Neural crest cell (in vitro differentiated cells): ENCODE data around the gene JARID2. TPM values are rescaled to one million over a fixed set of nuclear protein-coding genes. Genes with fewer than 3 reads are reported as not detected.

ENCODE experiments used
- DNase-seq: peaks from one replicate; pipeline ENCODE4 v3.0.0; 2021; ENCODE audit warnings: low read depth, mixed read lengths, low spot score
- H3K27ac Mint-ChIP-seq: one replicate; pipeline ENCODE4 v1.8.0; 2021; ENCODE audit warnings: mild to moderate bottlenecking, mixed read lengths; ENCODE audit not compliant: unreplicated experiment
- H3K27me3 Mint-ChIP-seq: 2 replicates; pipeline ENCODE4 v1.8.0; 2021; ENCODE audit warnings: low read depth, mild to moderate bottlenecking, mixed read lengths
- H3K36me3 Mint-ChIP-seq: 2 replicates; pipeline ENCODE4 v1.8.0; 2021; ENCODE audit warnings: low read depth, mild to moderate bottlenecking, mixed read lengths
- H3K4me1 Mint-ChIP-seq: 2 replicates; pipeline ENCODE4 v1.8.0; 2021; ENCODE audit warnings: mixed read lengths
- H3K4me3 Mint-ChIP-seq: one replicate; pipeline ENCODE4 v1.8.0; 2021; ENCODE audit warnings: mild to moderate bottlenecking, mixed read lengths
- H3K9me3 Mint-ChIP-seq: 2 replicates; pipeline ENCODE4 v1.8.0; 2021; ENCODE audit warnings: mixed read lengths
- long read RNA-seq: library from polyadenylated mRNA; unstranded; transcript quantifications from one replicate; pipeline ENCODE4 v2.0.0, GENCODE V29; 2020
- total RNA-seq: library from RNA; stranded (reverse); gene quantifications from 2 replicates; pipeline ENCODE4 v1.2.1, GENCODE V29; 2021
- TF ChIP-seq, protein P1 (sequence below): fragments of 200-600 bp; sonication (generic); conservative IDR thresholded peaks from 2 replicates; pipeline ENCODE4 v1.5.0; 2021; ENCODE audit warnings: antibody characterized with exemption, mild to moderate bottlenecking

The JARID2 gene
- 33.9 and 34.5 TPM in 2 replicates for total RNA-seq
- long read RNA-seq, partial matches to known transcripts = 21 of 22 reads
- long read RNA-seq, other reads (novel, unspliced or antisense) = 1 of 22 reads

DNA sequence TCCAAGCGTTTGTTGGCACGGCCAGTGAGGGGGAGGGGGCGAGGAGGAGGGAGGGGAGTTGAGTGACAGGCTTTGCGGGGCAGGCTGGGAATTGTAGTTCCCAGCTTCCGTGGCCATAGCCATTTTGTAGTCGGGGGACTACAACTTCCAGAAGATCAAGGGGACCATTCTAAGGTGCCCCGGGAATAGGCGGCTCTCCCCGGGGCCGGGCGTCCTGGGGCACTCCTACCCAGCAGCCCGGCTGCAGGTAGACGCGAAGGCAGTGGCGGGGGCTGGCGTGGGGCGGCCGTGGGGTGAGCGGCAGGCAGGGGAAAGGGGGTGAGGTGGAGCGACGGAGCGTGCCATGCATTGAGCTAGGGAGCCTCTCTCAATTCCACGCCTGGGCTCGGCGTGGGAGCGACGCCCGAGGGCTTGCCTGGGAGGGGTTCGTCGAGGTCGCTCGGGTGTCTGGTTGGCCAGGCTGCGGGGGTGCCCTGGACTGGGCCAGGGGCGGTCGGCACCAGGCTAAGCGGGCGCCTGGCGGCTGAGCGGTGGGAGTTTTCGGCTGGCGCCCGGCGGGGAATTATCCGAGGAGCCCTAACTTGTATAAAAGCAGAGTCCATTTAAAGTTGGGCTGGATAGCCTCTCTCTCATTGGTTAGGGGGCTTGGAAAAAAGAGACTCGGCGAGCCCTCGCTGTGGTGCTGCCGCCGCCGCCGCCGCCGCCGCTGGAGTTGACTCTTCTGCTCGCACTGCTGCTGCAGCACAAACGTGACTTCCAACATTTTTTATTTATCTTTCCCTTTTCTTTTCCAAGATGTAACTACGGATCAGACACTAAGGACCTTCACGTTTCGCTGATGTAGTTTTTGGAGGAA lies at the start of gene JARID2:
Gene JARID2 (plus strand): TSS at position 709 of the 856 bp plus-strand sequence. CDS start 471 bp downstream, outside the sequence.
- TF ChIP-seq, protein P1, sequence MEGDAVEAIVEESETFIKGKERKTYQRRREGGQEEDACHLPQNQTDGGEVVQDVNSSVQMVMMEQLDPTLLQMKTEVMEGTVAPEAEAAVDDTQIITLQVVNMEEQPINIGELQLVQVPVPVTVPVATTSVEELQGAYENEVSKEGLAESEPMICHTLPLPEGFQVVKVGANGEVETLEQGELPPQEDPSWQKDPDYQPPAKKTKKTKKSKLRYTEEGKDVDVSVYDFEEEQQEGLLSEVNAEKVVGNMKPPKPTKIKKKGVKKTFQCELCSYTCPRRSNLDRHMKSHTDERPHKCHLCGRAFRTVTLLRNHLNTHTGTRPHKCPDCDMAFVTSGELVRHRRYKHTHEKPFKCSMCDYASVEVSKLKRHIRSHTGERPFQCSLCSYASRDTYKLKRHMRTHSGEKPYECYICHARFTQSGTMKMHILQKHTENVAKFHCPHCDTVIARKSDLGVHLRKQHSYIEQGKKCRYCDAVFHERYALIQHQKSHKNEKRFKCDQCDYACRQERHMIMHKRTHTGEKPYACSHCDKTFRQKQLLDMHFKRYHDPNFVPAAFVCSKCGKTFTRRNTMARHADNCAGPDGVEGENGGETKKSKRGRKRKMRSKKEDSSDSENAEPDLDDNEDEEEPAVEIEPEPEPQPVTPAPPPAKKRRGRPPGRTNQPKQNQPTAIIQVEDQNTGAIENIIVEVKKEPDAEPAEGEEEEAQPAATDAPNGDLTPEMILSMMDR = no peak
- peaks cover 6% of the 10 kb centered on the region for H3K27me3 Mint-ChIP-seq
- DNase-seq = peak; percentile 96
- peak within 1 kb of the TSS; percentile 94 for H3K27ac Mint-ChIP-seq
- H3K36me3 Mint-ChIP-seq = no peaks in the 10 kb centered on the region
- peaks cover 44% of the 10 kb centered on the region for H3K4me1 Mint-ChIP-seq
- no peaks in the 10 kb centered on the region for H3K9me3 Mint-ChIP-seq
- H3K4me3 Mint-ChIP-seq = peak within 1 kb of the TSS; percentile 100

DNA sequence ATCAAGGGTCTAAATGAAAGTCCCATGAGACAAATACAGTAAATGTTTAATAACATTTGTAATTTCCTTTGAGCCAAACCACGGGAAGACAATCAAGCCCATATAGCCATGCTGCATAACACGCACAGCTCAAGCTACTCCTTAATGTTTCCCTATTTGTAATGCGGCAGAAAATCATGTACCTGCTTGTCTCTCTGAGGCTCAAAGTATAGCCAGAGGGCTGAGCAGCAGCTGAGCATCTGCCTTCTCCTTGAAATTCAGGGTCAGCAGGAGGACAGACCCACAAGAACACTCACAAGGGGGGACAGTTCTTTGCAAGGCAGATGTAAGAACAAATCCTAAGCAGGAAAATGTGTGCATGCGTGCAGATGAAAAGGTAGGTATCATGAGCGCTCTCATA lies 45.8 kb upstream of the JARID2 start:
- Mint-ChIP-seq H3K36me3 (no peaks in the 10 kb centered on the region), H3K4me1 (peaks cover 5% of the 10 kb centered on the region), H3K4me3 (no peak overlapping the region), H3K9me3 (no peaks in the 10 kb centered on the region), H3K27ac (no peak overlapping the region), H3K27me3 (no peaks in the 10 kb centered on the region)
- TF ChIP-seq, protein P1 = no peak
- no peak for DNase-seq

DNA sequence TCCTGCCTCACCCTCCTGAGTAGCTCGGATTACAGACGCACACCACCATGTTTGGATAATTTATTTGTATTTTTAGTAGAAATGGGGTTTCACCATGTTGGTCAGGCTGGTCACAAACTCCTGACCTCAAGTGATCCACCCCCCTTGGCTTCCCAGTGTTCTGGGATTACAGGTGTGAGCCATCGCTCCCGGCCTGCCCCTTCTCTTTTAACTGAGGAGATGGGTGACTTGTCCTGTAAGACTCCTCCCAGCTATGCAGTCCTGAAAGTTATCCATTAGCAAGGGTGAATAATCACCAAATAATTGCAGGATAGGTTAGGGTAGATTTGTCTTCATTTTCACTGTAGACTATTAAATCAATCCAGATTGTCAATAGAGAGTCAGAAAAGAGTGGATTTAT lies 40.5 kb upstream of the JARID2 start:
- no peaks in the 10 kb centered on the region for H3K27me3 Mint-ChIP-seq
- DNase-seq = no peak
- H3K9me3 Mint-ChIP-seq = peaks cover 2% of the 10 kb centered on the region
- no peak overlapping the region for H3K4me3 Mint-ChIP-seq
- H3K4me1 Mint-ChIP-seq = peaks cover 25% of the 10 kb centered on the region
- H3K36me3 Mint-ChIP-seq = no peaks in the 10 kb centered on the region
- no peak overlapping the region for H3K27ac Mint-ChIP-seq
- TF ChIP-seq, protein P1 = no peak

DNA sequence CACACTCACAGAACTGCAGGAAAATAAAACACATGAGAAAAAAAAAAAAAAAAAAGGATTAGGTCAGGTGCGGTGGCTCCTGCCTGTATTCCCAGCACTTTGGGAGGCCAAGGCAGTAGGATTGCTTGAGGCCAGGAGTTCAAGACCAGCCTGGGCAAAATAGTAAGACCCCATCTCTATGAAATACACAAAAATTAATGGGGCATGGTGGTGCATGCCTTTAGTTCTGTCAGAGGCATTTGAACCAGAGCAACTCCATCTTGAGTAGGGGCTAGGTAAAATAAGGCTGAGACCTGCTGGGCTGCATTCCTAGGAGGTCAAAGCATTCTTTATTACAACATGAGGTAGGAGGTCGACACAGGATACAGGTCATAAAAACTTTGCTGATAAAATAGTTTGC lies 39.0 kb upstream of the JARID2 start:
- TF ChIP-seq, protein P1 = no peak
- H3K9me3 Mint-ChIP-seq = peaks cover 6% of the 10 kb centered on the region
- no peaks in the 10 kb centered on the region for H3K27me3 Mint-ChIP-seq
- no peak overlapping the region for H3K27ac Mint-ChIP-seq
- peaks cover 20% of the 10 kb centered on the region for H3K4me1 Mint-ChIP-seq
- no peak for DNase-seq
- no peak overlapping the region for H3K4me3 Mint-ChIP-seq
- H3K36me3 Mint-ChIP-seq = no peaks in the 10 kb centered on the region

DNA sequence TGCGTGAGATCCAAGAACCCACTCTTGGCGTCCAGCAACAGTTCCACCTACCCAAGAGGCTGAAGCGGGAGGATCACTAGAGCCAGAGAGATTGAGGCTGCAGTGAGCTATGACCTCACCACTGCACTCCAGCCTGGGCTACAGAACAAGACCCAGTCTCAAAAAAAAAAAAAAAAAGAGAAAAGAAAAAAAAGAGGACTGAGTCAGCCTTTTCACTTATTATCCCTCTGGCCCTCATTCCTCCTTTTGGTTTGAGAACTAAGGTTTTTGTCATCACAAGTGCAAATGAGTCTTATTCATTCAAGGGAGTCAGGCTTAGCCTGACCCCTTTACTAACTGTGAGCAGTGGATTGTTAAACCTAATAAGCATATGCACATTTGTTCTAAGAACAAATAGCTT lies 37.9 kb upstream of the JARID2 start:
- Mint-ChIP-seq H3K4me1 (peaks cover 20% of the 10 kb centered on the region), H3K36me3 (no peaks in the 10 kb centered on the region), H3K9me3 (peaks cover 6% of the 10 kb centered on the region), H3K4me3 (no peak overlapping the region), H3K27me3 (no peaks in the 10 kb centered on the region), H3K27ac (no peak overlapping the region)
- no peak for DNase-seq
- TF ChIP-seq, protein P1 = no peak
